Panc1 (cell line): ENCODE measurements around the gene RSPO4. TPM values are rescaled to one million over a fixed set of nuclear protein-coding genes. Genes with fewer than 3 reads are reported as not detected.

Source experiments
- ATAC-seq: fragments of 200-7000 bp; cut with Tn5 transposase; 2 replicates; pipeline ENCODE4 v1.9.1; 2020; ENCODE audit warnings: mild to moderate bottlenecking, moderate library complexity
- BruUV-seq: library from RNA; stranded (reverse); fragments of 400-500 nt; replicated peaks from 2 replicates; lab custom pipeline; 2021; lab: Mats Ljungman, UMichigan
- CTCF ChIA-PET: fragments of 300-600 bp; sonication (Branson Sonifier 250); formaldehyde crosslinking; loops from one replicate; lab custom pipeline; 2022; ENCODE audit warnings: antibody characterized with exemption; lab: Charles Lee
- POLR2A ChIA-PET: fragments of 300-600 bp; sonication (Branson Sonifier 250); formaldehyde crosslinking; loops from one replicate; lab custom pipeline; 2022; ENCODE audit warnings: antibody characterized with exemption; lab: Charles Lee
- DNase-seq: peaks from one replicate; pipeline ENCODE4 v3.0.0-alpha.2; 2010; ENCODE audit warnings: low read depth, low spot score
- H3K27ac ChIP-seq: 2 replicates; pipeline ENCODE4 v1.5.1; 2011; ENCODE audit warnings: mild to moderate bottlenecking, low read length, inconsistent platforms
- H3K27me3 ChIP-seq: fragments of 200-500 bp; sonication (Bioruptor generic); 2 replicates; pipeline ENCODE4 v1.6.0; 2014; ENCODE audit warnings: low read length, inconsistent platforms; ENCODE audit not compliant: control insufficient read depth, insufficient read depth
- H3K36me3 ChIP-seq: fragments of 200-500 bp; sonication (Bioruptor generic); 2 replicates; pipeline ENCODE4 v1.5.1; 2014; ENCODE audit warnings: inconsistent platforms, mild to moderate bottlenecking, low read length, moderate library complexity; ENCODE audit not compliant: control insufficient read depth, insufficient read depth
- H3K4me1 ChIP-seq: 2 replicates; pipeline ENCODE4 v1.5.1; 2011; ENCODE audit warnings: inconsistent platforms, mild to moderate bottlenecking, low read length, moderate library complexity; ENCODE audit not compliant: control insufficient read depth, insufficient read depth
- H3K4me3 ChIP-seq, 2 experiments: 2 replicates each; pipeline ENCODE4 v1.5.1; 2011 to 2012; ENCODE audit warnings: low read depth in 2 of 2, low read length in 2 of 2, mild to moderate bottlenecking in 2 of 2, inconsistent platforms in 1 of 2, moderate library complexity in 1 of 2
- H3K9me3 ChIP-seq: fragments of 200-500 bp; sonication (Bioruptor generic); 2 replicates; pipeline ENCODE4 v1.5.1; 2014; ENCODE audit warnings: low read depth, mild to moderate bottlenecking, inconsistent platforms, low read length, moderate library complexity; ENCODE audit not compliant: control insufficient read depth, insufficient read depth
- POLR2AphosphoS5 ChIP-seq: IDR thresholded peaks from 2 replicates; pipeline ENCODE4 v1.6.1; 2012; ENCODE audit warnings: mild to moderate bottlenecking, low read depth, low read length, moderate library complexity
- SIN3A ChIP-seq: IDR thresholded peaks from 2 replicates; pipeline ENCODE4 v1.6.1; 2012; ENCODE audit warnings: low read depth, mild to moderate bottlenecking, low read length, moderate library complexity, borderline replicate concordance; ENCODE audit not compliant: insufficient read depth
- TCF7L2 ChIP-seq: IDR thresholded peaks from 2 replicates; pipeline ENCODE4 v1.6.1; 2011; ENCODE audit warnings: mild to moderate bottlenecking, low read depth, low read length, inconsistent platforms
- in situ Hi-C: cut with HindIII; loops from 2 replicates; pipeline ENCODE4 v1.10.0; 2016; ENCODE audit warnings: low sequenced_read_pairs, low pct_unique_long_range_greater_than_20kb
- intact Hi-C: fragments of 100-400 bp; cut with micrococcal nuclease; formaldehyde crosslinking; loops from one replicate; pipeline ENCODE4 v1.10.0; 2022; ENCODE audit not compliant: unreplicated experiment
- total RNA-seq: library from RNA; stranded (reverse); gene quantifications from one replicate; pipeline ENCODE4 v1.2.1, GENCODE V29; 2021; ENCODE audit not compliant: unreplicated experiment
- TF ChIP-seq, protein P1 (sequence below): fragments of 450-650 bp; IDR thresholded peaks from 2 replicates; pipeline ENCODE4 v1.5.1; 2017; ENCODE audit warnings: mild to moderate bottlenecking
- TF ChIP-seq, protein P2 (sequence below), 2 experiments: IDR thresholded peaks; 2 replicates each; pipeline ENCODE4 v1.6.1; 2011 to 2012; ENCODE audit warnings: low read depth in 2 of 2, control low read depth in 1 of 2, low read length in 1 of 2, mild to moderate bottlenecking in 1 of 2, moderate library complexity in 1 of 2; ENCODE audit not compliant: insufficient read depth in 1 of 2

The RSPO4 gene
- total RNA-seq, 1 experiment from 2014 or later: 0.54 TPM

DNA sequence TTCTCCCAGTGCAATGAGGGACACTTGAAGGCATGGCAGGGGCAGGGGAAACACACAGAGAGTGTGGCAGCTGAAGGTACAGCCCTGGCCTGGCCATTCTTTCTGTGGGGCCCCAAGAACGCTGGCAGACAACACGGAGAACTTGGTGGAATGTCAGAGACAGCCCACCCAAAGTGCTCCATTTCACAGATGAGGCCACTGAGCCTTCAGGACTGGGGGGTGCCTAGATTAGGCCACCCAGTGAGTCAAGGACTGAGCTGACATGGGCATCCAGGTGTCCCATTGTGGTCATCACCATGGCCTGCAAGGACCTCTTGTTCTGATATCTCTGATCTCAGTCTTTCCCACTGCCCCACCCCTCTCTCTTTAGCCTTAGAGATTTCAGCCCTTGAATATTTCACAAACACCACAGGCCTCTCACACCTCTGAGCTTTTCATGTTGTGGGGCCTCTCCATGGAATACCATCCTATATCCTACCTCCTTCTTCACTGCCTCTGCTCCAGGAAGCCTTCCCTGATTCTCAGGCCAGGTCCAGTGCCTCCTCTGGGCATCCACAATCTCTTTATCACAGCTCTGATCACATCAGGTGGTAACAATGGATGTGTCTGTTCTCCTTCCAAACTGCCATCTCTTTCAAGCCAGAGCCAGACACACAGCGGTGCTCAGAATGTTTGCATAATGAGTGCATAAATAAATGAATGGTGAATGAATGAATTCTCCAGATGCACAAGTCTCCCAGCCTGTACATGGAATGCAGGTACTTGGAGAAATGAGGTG, 2.0 kb upstream of the RSPO4 start:
- intact Hi-C loops: no loop called here
- Histone ChIP-seq H3K27me3 (peaks cover 16% of the 10 kb centered on the region), H3K9me3 (no peaks in the 10 kb centered on the region), H3K27ac (no peak overlapping the region), H3K4me3 (no peak overlapping the region), H3K4me1 (no peaks in the 10 kb centered on the region), H3K36me3 (no peaks in the 10 kb centered on the region)
- no TSS peak for BruUV-seq
- POLR2A ChIA-PET: no interaction called here
- TF ChIP-seq TCF7L2: no peak
- TF ChIP-seq, protein P1, sequence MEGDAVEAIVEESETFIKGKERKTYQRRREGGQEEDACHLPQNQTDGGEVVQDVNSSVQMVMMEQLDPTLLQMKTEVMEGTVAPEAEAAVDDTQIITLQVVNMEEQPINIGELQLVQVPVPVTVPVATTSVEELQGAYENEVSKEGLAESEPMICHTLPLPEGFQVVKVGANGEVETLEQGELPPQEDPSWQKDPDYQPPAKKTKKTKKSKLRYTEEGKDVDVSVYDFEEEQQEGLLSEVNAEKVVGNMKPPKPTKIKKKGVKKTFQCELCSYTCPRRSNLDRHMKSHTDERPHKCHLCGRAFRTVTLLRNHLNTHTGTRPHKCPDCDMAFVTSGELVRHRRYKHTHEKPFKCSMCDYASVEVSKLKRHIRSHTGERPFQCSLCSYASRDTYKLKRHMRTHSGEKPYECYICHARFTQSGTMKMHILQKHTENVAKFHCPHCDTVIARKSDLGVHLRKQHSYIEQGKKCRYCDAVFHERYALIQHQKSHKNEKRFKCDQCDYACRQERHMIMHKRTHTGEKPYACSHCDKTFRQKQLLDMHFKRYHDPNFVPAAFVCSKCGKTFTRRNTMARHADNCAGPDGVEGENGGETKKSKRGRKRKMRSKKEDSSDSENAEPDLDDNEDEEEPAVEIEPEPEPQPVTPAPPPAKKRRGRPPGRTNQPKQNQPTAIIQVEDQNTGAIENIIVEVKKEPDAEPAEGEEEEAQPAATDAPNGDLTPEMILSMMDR: no peak
- TF ChIP-seq, protein P2, sequence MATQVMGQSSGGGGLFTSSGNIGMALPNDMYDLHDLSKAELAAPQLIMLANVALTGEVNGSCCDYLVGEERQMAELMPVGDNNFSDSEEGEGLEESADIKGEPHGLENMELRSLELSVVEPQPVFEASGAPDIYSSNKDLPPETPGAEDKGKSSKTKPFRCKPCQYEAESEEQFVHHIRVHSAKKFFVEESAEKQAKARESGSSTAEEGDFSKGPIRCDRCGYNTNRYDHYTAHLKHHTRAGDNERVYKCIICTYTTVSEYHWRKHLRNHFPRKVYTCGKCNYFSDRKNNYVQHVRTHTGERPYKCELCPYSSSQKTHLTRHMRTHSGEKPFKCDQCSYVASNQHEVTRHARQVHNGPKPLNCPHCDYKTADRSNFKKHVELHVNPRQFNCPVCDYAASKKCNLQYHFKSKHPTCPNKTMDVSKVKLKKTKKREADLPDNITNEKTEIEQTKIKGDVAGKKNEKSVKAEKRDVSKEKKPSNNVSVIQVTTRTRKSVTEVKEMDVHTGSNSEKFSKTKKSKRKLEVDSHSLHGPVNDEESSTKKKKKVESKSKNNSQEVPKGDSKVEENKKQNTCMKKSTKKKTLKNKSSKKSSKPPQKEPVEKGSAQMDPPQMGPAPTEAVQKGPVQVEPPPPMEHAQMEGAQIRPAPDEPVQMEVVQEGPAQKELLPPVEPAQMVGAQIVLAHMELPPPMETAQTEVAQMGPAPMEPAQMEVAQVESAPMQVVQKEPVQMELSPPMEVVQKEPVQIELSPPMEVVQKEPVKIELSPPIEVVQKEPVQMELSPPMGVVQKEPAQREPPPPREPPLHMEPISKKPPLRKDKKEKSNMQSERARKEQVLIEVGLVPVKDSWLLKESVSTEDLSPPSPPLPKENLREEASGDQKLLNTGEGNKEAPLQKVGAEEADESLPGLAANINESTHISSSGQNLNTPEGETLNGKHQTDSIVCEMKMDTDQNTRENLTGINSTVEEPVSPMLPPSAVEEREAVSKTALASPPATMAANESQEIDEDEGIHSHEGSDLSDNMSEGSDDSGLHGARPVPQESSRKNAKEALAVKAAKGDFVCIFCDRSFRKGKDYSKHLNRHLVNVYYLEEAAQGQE (IDR thresholded peaks at IDR 0.05; ENCODE audit: insufficient read depth in 1 of 2, low read depth in 2 of 2, low read length in 1 of 2): no peak
- CTCF ChIA-PET: no interaction called here
- in situ Hi-C loops: no loop called here
- no peak for ATAC-seq
- DNase-seq: no peak

DNA sequence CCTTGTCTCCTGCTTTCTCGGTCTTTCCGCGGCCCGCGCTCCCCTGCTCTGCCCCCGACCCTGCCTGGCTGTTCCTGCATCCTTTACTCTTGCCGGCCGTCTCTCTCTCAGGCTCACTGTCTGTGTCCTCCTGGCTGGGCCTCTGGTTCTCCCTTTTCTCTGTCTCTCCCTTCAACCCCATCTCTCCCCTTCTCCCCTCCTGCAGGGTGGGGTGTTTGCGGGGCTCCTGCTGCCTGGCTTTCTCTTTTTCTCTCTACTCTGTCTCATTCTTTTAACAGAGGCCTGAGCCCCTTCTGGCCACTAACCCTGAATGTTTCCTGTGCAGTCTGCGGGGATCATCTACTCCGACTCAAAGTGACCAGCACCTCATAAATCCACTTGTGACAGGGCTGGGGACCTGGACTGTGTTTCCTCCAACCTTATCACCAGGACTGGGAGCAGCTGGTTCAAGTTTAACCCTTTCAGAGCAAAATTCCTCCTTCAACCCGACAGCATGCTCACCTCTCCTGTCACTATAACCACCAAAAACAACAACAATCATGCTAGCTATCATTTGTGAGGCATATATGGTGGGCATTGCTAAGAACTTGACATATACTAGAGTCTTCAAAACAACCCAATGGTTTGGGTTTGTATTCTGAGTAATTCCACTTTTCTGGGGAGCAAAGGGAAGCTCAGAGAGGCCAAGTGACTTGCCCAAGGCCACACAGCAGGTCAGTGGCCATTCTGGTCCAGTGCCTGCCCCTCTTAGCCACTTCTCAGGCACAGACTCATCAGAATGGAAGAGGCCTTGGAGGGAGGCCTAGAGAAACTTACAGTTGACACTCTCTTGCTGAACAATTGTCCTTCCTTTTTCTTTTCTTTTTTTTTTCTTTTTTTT, 811 bp upstream of the RSPO4 start:
- ATAC-seq: peak; percentile 37; the same call in 1 of the 2 replicates
- in situ Hi-C loops: no loop called here
- ChIA-PET POLR2A (no interaction called here), CTCF (no interaction called here)
- H3K4me3 ChIP-seq: peak overlapping the region; percentile 20 to 23; a peak in 3 of 4 replicates
- no peak for DNase-seq
- intact Hi-C loops: no loop called here
- no peaks in the 10 kb centered on the region for H3K4me1 ChIP-seq
- H3K27me3 ChIP-seq: peaks cover 16% of the 10 kb centered on the region
- no peak overlapping the region for H3K27ac ChIP-seq
- H3K36me3 ChIP-seq: no peaks in the 10 kb centered on the region
- BruUV-seq: no TSS peak
- no peaks in the 10 kb centered on the region for H3K9me3 ChIP-seq
- TF ChIP-seq TCF7L2 (no peak), SIN3A (no peak), POLR2AphosphoS5 (no peak)
- TF ChIP-seq, protein P1: no peak
- TF ChIP-seq, protein P2 (IDR thresholded peaks at IDR 0.05; ENCODE audit: insufficient read depth in 1 of 2, low read depth in 2 of 2, low read length in 1 of 2): no peak
